ENCODE data around the gene DYNLT2. TPM values are rescaled to one million over a fixed set of nuclear protein-coding genes. Genes with fewer than 3 reads are reported as not detected.

DYNLT2 gene
- total and polyA plus RNA-seq, 2 experiments from 2014 or later: 0.51 to 1.5 TPM

GRCh38 chr6:169745405-169745804 is 6.0 kb downstream of the DYNLT2 start:
- in situ Hi-C loops (cut with MboI): no loop called here
- Histone ChIP-seq H3K9me2 (ENCODE audit: insufficient read depth) (no peaks in the 10 kb centered on the region), H3K36me3 (ENCODE audit: low read depth) (no peaks in the 10 kb centered on the region), H3K9me3 (ENCODE audit: low read depth) (no peaks in the 10 kb centered on the region), H3K27me3 (replicated peaks; ENCODE audit: insufficient read depth) (no peaks in the 10 kb centered on the region), H3K9ac (no peak overlapping the region), H3K79me2 (ENCODE audit: insufficient read depth) (peaks cover 8% of the 10 kb centered on the region), H2AFZ (no peak overlapping the region), H3K27ac (no peak overlapping the region), H3K4me3 (no peak overlapping the region), H4K20me1 (ENCODE audit: insufficient read depth) (no peaks in the 10 kb centered on the region), H3F3A (ENCODE audit: insufficient read depth) (0 out of 2 replicates have a peak, but pooled peaks cover 4% of the 10 kb centered on the region), H3K4me1 (ENCODE audit: insufficient read depth) (peaks cover 6% of the 10 kb centered on the region; the same call in 1 of the 2 replicates), H3K4me2 (ENCODE audit: unreplicated experiment) (no peak overlapping the region)
- no peak for TF ChIP-seq EZH2 (IDR thresholded peaks at IDR 0.05; ENCODE audit: insufficient read depth, poor library complexity, severe bottlenecking)
- TF ChIP-seq EZH2phosphoT487 (IDR thresholded peaks at IDR 0.05; ENCODE audit: insufficient read depth, low read depth): no peak
- DNase-seq: no peak
- 55 to 58% methylated on average over 3 of the region's 3 CpGs for WGBS, 2 experiments (ENCODE audit: low coverage in 1 of 2, low lambda C conversion rate in 2 of 2, missing lambda C conversion rate in 2 of 2)

GRCh38 chr6:169741344-169741743 is 10.0 kb downstream of the DYNLT2 start:
- TF ChIP-seq EZH2 (IDR thresholded peaks at IDR 0.05; ENCODE audit: insufficient read depth, poor library complexity, severe bottlenecking) (no peak), EZH2phosphoT487 (IDR thresholded peaks at IDR 0.05; ENCODE audit: insufficient read depth, low read depth) (no peak)
- no peaks in the 10 kb centered on the region; the same call in 1 of the 2 replicates for H3K27me3 ChIP-seq (replicated peaks; ENCODE audit: insufficient read depth)
- H3K79me2 ChIP-seq (ENCODE audit: insufficient read depth): no peaks in the 10 kb centered on the region
- H3K36me3 ChIP-seq (ENCODE audit: low read depth): no peaks in the 10 kb centered on the region
- H3K9me2 ChIP-seq (ENCODE audit: insufficient read depth): no peaks in the 10 kb centered on the region
- H2AFZ ChIP-seq: no peak overlapping the region
- in situ Hi-C loops (cut with MboI): no loop called here
- H3K4me2 ChIP-seq (ENCODE audit: unreplicated experiment): no peak overlapping the region
- H3K4me3 ChIP-seq: no peak overlapping the region
- H4K20me1 ChIP-seq (ENCODE audit: insufficient read depth): no peaks in the 10 kb centered on the region
- no peaks in the 10 kb centered on the region for H3K9me3 ChIP-seq (ENCODE audit: low read depth)
- H3F3A ChIP-seq (ENCODE audit: insufficient read depth): no peaks in the 10 kb centered on the region
- no peak for DNase-seq
- no peak overlapping the region for H3K27ac ChIP-seq
- H3K9ac ChIP-seq: no peak overlapping the region
- H3K4me1 ChIP-seq (ENCODE audit: insufficient read depth): no peaks in the 10 kb centered on the region

GRCh38 chr6:169738976-169739529 is 12.3 kb downstream of the DYNLT2 start:
- WGBS, 2 experiments (ENCODE audit: low coverage in 1 of 2, low lambda C conversion rate in 2 of 2, missing lambda C conversion rate in 2 of 2): 88 to 95% methylated on average over 2 of the region's 2 CpGs
- H3K4me2 ChIP-seq (ENCODE audit: unreplicated experiment): no peak overlapping the region

GRCh38 chr6:169738204-169738975 is 13.0 kb downstream of the DYNLT2 start:
- WGBS, 2 experiments (ENCODE audit: low coverage in 1 of 2, low lambda C conversion rate in 2 of 2, missing lambda C conversion rate in 2 of 2): 33 to 43% methylated on average over 9 of the region's 9 CpGs

More at GRCh38 chr6:169738976-169739529, 12.3 kb downstream of the DYNLT2 start:
- DNase-seq: no peak
- Histone ChIP-seq H3K4me1 (ENCODE audit: insufficient read depth) (no peaks in the 10 kb centered on the region), H3K36me3 (ENCODE audit: low read depth) (no peaks in the 10 kb centered on the region), H3K27me3 (replicated peaks; ENCODE audit: insufficient read depth) (no peaks in the 10 kb centered on the region; the same call in 1 of the 2 replicates), H3K9me3 (ENCODE audit: low read depth) (no peaks in the 10 kb centered on the region), H3K79me2 (ENCODE audit: insufficient read depth) (no peaks in the 10 kb centered on the region), H2AFZ (0 out of 2 replicates have a peak overlapping the region, but pooled peaks have one; percentile 30), H3K9me2 (ENCODE audit: insufficient read depth) (no peaks in the 10 kb centered on the region), H4K20me1 (ENCODE audit: insufficient read depth) (no peaks in the 10 kb centered on the region), H3F3A (ENCODE audit: insufficient read depth) (no peaks in the 10 kb centered on the region), H3K4me3 (no peak overlapping the region), H3K9ac (no peak overlapping the region), H3K27ac (no peak overlapping the region)
- in situ Hi-C loops (cut with MboI): no loop called here
- TF ChIP-seq EZH2phosphoT487 (IDR thresholded peaks at IDR 0.05; ENCODE audit: insufficient read depth, low read depth): no peak
- no peak for TF ChIP-seq EZH2 (IDR thresholded peaks at IDR 0.05; ENCODE audit: insufficient read depth, poor library complexity, severe bottlenecking)

More at GRCh38 chr6:169738204-169738975, 13.0 kb downstream of the DYNLT2 start:
- TF ChIP-seq EZH2phosphoT487 (IDR thresholded peaks at IDR 0.05; ENCODE audit: insufficient read depth, low read depth): no peak
- TF ChIP-seq EZH2 (IDR thresholded peaks at IDR 0.05; ENCODE audit: insufficient read depth, poor library complexity, severe bottlenecking): no peak
- Histone ChIP-seq H3K9ac (no peak overlapping the region), H3K27me3 (replicated peaks; ENCODE audit: insufficient read depth) (no peaks in the 10 kb centered on the region; the same call in 1 of the 2 replicates), H2AFZ (0 out of 2 replicates have a peak overlapping the region, but pooled peaks have one; percentile 30), H3K4me1 (ENCODE audit: insufficient read depth) (no peaks in the 10 kb centered on the region), H3K79me2 (ENCODE audit: insufficient read depth) (no peaks in the 10 kb centered on the region), H4K20me1 (ENCODE audit: insufficient read depth) (no peaks in the 10 kb centered on the region), H3K4me3 (no peak overlapping the region), H3K36me3 (ENCODE audit: low read depth) (no peaks in the 10 kb centered on the region), H3K27ac (no peak overlapping the region), H3K9me3 (ENCODE audit: low read depth) (no peaks in the 10 kb centered on the region), H3F3A (ENCODE audit: insufficient read depth) (no peaks in the 10 kb centered on the region), H3K4me2 (ENCODE audit: unreplicated experiment) (no peak overlapping the region), H3K9me2 (ENCODE audit: insufficient read depth) (no peaks in the 10 kb centered on the region)
- DNase-seq: peak; percentile 53
- in situ Hi-C loops (cut with MboI): no loop called here

Measured in GM23248 (cell line).